ENCODE data around the gene GLOD4.
"Not testable (repeated sequence)": the region's sequence is repeated elsewhere in the genome, so short reads cannot be mapped to it uniquely, and the experiment has no call there.

The GLOD4 gene

GRCh38 chr17:802481-802880 is 20.4 kb upstream of the GLOD4 start:
- no peak for DNase-seq

GRCh38 chr17:801660-802059 is 19.6 kb upstream of the GLOD4 start:
- no peak for DNase-seq

- DNase-seq = no peak
These were observed 18.6 kb upstream of the GLOD4 start for GRCh38 chr17:800446-801242.

GRCh38 chr17:799261-799660 is 17.2 kb upstream of the GLOD4 start:
- no peak for DNase-seq

GRCh38 chr17:798246-798645 is 16.2 kb upstream of the GLOD4 start:
- no peak for DNase-seq

GRCh38 chr17:797236-797840 is 15.3 kb upstream of the GLOD4 start:
- no peak for DNase-seq

- DNase-seq = no peak
These were observed 14.5 kb upstream of the GLOD4 start for GRCh38 chr17:796609-797008.

GRCh38 chr17:795721-796120 is 13.6 kb upstream of the GLOD4 start:
- no peak for DNase-seq

- DNase-seq = no peak
These were observed 13.2 kb upstream of the GLOD4 start for GRCh38 chr17:795276-795675.

- no peak for DNase-seq
These were observed 12.8 kb upstream of the GLOD4 start for GRCh38 chr17:794876-795275.

- no peak for DNase-seq
These were observed 10.2 kb upstream of the GLOD4 start for GRCh38 chr17:792277-792676.

GRCh38 chr17:791829-792228 is 9.7 kb upstream of the GLOD4 start:
- DNase-seq = no peak

- not testable (repeated sequence) for DNase-seq
These were observed 8.8 kb upstream of the GLOD4 start for GRCh38 chr17:790874-791247.

- DNase-seq = not testable (repeated sequence)
These were observed 8.1 kb upstream of the GLOD4 start for GRCh38 chr17:789931-790873.

- no peak for DNase-seq
These were observed 7.2 kb upstream of the GLOD4 start for GRCh38 chr17:789160-789840.

- no peak for DNase-seq
These were observed 6.5 kb upstream of the GLOD4 start for GRCh38 chr17:788551-788950.

GRCh38 chr17:787641-788221 is 5.7 kb upstream of the GLOD4 start:
- DNase-seq = no peak

- not testable (repeated sequence) for DNase-seq
These were observed 3.8 kb upstream of the GLOD4 start for GRCh38 chr17:785901-786300.

- DNase-seq = no peak
These were observed 2.1 kb upstream of the GLOD4 start for GRCh38 chr17:784143-784542.

GRCh38 chr17:778096-778495 is 4.0 kb downstream of the GLOD4 start:
- no peak for DNase-seq

- DNase-seq = no peak
These were observed 7.8 kb downstream of the GLOD4 start for GRCh38 chr17:774313-774584.

GRCh38 chr17:773467-774312 is 8.4 kb downstream of the GLOD4 start:
- DNase-seq = no peak

Measured in kidney glomerular epithelial cell (primary cell).